Endodermal cell (in vitro differentiated cells): ENCODE results near the gene CYP26C1. TPM values are rescaled to one million over a fixed set of nuclear protein-coding genes. Genes with fewer than 3 reads are reported as not detected.

ENCODE experiments used
- DNase-seq: peaks from one replicate; pipeline ENCODE4 v3.0.0-alpha.2; 2017
- H3K27ac ChIP-seq: 2 replicates; pipeline ENCODE4 v1.5.1; 2013; ENCODE audit warnings: mild to moderate bottlenecking, low read depth, low read length, moderate library complexity
- H3K27me3 ChIP-seq: 2 replicates; pipeline ENCODE4 v1.6.1; 2013; ENCODE audit warnings: mild to moderate bottlenecking, low read length, moderate library complexity; ENCODE audit not compliant: insufficient read depth, control insufficient read depth, poor library complexity, severe bottlenecking
- H3K36me3 ChIP-seq: 2 replicates; pipeline ENCODE4 v1.7.0; 2013; ENCODE audit warnings: mild to moderate bottlenecking, low read length, moderate library complexity; ENCODE audit not compliant: control insufficient read depth, insufficient read depth
- H3K4me1 ChIP-seq: one replicate; pipeline ENCODE4 v1.7.0; 2013; ENCODE audit warnings: low read length; ENCODE audit not compliant: control insufficient read depth, insufficient read depth
- H3K4me3 ChIP-seq: 2 replicates; pipeline ENCODE4 v1.5.1; 2013; ENCODE audit warnings: mild to moderate bottlenecking, low read length, moderate library complexity
- H3K9ac ChIP-seq: 2 replicates; pipeline ENCODE4 v1.6.1; 2013; ENCODE audit warnings: mild to moderate bottlenecking, low read length, moderate library complexity; ENCODE audit not compliant: poor library complexity, severe bottlenecking; ENCODE audit errors: extremely low read depth
- H3K9me3 ChIP-seq: 2 replicates; pipeline ENCODE4 v1.6.1; 2013; ENCODE audit warnings: mild to moderate bottlenecking, low read length, moderate library complexity; ENCODE audit not compliant: control insufficient read depth
- H3K27ac Mint-ChIP-seq: 2 replicates; pipeline ENCODE4 v1.8.0; 2020; ENCODE audit warnings: mixed read lengths
- H3K27me3 Mint-ChIP-seq: 2 replicates; pipeline ENCODE4 v1.8.0; 2021; ENCODE audit warnings: mild to moderate bottlenecking, mixed read lengths; ENCODE audit not compliant: insufficient read depth
- H3K36me3 Mint-ChIP-seq: 2 replicates; pipeline ENCODE4 v1.8.0; 2020; ENCODE audit warnings: low read depth, mixed read lengths
- H3K4me1 Mint-ChIP-seq: 2 replicates; pipeline ENCODE4 v1.8.0; 2020; ENCODE audit warnings: mixed read lengths
- H3K4me3 Mint-ChIP-seq: 2 replicates; pipeline ENCODE4 v1.8.0; 2020; ENCODE audit warnings: mild to moderate bottlenecking, moderate library complexity, mixed read lengths
- H3K9me3 Mint-ChIP-seq: 2 replicates; pipeline ENCODE4 v1.8.0; 2020; ENCODE audit warnings: mild to moderate bottlenecking, mixed read lengths
- WGBS, 2 experiments: methylation state at CpG; one replicate each; pipeline versions ENCODE4 v1.1.5 to v1.1.7; 2013; ENCODE audit warnings: missing lambda C conversion rate in 2 of 2, mixed read lengths in 1 of 2; ENCODE audit not compliant: insufficient coverage in 1 of 2, insufficient read length in 1 of 2; 5-methylcytosine and 5-hydroxymethylcytosine counted together
- total RNA-seq, 2 donors: library from RNA; stranded (reverse); fragmentation: NEBNext Ultra II Directional in 1 of 2; extraction: Animal tissue kit (Norgen Biotek cat#: 25700) in 1 of 2; gene quantifications; 2 replicates in 1 of 2; 3 replicates in 1 of 2; pipeline ENCODE4 v1.2.1, GENCODE V29; 2021
- TF ChIP-seq, protein P1 (sequence below): fragments of 200-600 bp; sonication (generic); conservative IDR thresholded peaks from 2 replicates; pipeline ENCODE4 v1.5.0; 2021; ENCODE audit warnings: antibody characterized with exemption, mild to moderate bottlenecking

Gene CYP26C1
- total RNA-seq, 2 donors from 2014 or later, result 0.35 to 0.44 TPM

DNA sequence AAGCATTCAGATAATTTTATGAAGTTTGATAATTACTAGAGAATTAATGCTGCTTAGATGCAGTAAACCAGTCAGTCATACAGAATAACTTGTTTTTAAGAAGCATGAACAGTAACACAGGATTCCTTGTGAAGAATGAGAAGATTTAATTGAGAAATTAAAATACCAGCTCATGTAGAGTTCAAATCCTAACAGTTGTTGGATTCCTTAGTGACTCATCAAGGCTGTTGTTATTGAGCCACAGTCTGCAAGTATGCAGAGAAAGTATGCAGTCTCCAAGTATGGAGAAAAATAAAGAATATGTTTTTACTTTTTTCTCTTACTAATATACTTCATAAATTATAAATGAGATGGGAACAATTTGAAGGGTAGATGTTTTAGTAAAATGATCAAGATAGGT is 30.2 kb upstream of the CYP26C1 start:
- no peak overlapping the region for H3K27ac ChIP-seq
- Mint-ChIP-seq H3K27ac (peak overlapping the region; percentile 69), H3K36me3 (peaks cover 17% of the 10 kb centered on the region), H3K4me1 (peaks cover 34% of the 10 kb centered on the region), H3K4me3 (no peak overlapping the region), H3K27me3 (no peaks in the 10 kb centered on the region), H3K9me3 (peaks cover 8% of the 10 kb centered on the region)
- TF ChIP-seq, protein P1, sequence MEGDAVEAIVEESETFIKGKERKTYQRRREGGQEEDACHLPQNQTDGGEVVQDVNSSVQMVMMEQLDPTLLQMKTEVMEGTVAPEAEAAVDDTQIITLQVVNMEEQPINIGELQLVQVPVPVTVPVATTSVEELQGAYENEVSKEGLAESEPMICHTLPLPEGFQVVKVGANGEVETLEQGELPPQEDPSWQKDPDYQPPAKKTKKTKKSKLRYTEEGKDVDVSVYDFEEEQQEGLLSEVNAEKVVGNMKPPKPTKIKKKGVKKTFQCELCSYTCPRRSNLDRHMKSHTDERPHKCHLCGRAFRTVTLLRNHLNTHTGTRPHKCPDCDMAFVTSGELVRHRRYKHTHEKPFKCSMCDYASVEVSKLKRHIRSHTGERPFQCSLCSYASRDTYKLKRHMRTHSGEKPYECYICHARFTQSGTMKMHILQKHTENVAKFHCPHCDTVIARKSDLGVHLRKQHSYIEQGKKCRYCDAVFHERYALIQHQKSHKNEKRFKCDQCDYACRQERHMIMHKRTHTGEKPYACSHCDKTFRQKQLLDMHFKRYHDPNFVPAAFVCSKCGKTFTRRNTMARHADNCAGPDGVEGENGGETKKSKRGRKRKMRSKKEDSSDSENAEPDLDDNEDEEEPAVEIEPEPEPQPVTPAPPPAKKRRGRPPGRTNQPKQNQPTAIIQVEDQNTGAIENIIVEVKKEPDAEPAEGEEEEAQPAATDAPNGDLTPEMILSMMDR, result no peak
- no peak overlapping the region for H3K4me3 ChIP-seq
- H3K36me3 ChIP-seq, result peaks cover 9% of the 10 kb centered on the region
- no peak for DNase-seq
- H3K9me3 ChIP-seq, result peaks cover 14% of the 10 kb centered on the region
- H3K27me3 ChIP-seq, result no peaks in the 10 kb centered on the region
- H3K4me1 ChIP-seq, result peaks cover 5% of the 10 kb centered on the region
- no peak overlapping the region for H3K9ac ChIP-seq

DNA sequence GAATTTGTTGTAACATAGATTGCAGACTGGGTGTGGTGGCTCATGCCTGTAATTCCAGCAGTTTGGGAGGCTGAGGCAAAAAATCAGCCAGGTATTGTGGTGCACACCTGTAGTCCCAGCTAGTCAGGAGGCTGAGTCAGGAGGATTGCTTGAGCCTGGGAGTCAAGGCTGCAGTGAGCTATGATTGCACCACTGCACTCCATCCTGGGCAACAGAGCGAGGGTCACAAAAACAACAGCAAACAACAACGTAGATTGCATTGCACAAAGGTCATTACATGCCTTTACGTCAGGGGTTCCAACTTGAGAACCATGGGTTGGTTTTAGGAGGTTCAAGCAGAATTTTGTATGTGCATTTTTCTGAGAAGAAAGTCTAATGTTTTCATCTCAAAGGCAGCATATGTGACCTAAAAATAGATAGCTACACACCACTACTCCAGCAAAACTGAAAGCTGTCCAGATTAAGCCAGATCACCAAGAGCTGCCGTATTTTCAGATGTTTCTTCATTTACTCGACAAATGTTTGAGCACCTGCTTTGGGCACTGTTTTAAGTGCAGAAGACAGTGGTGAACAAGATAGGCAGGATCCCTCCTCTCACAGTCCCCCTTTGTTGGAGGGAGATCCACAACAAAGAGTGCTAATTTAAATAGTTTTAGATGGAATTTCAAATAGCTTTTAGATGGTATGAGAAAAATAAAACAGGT is 28.3 kb upstream of the CYP26C1 start:
- Mint-ChIP-seq H3K27ac (peak overlapping the region; percentile 6), H3K9me3 (peaks cover 8% of the 10 kb centered on the region)
- DNase-seq, result no peak

DNA sequence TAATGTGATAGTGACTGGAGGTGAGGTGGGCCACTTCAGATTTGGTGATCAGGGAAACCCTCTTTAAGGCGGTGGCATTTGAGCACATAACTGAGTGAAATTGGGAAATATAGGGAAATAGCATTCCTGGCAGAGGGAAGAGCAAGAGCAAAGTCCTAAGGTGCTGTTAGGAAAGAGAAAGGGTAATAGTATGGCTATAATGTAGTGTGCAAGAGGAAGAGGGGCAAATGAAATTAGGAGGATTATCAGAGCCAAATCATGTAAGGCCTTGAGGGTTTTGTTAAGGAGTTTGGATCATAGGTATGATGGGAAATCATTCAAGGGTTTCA is 27.8 kb upstream of the CYP26C1 start:
- TF ChIP-seq, protein P1, result no peak
- Histone ChIP-seq H3K27ac (no peak overlapping the region), H3K36me3 (peaks cover 3% of the 10 kb centered on the region), H3K9me3 (peaks cover 7% of the 10 kb centered on the region), H3K9ac (no peak overlapping the region), H3K4me3 (no peak overlapping the region), H3K4me1 (peaks cover 5% of the 10 kb centered on the region), H3K27me3 (no peaks in the 10 kb centered on the region)
- no peak for DNase-seq
- WGBS, 2 experiments, result 96 to 100% methylated on average over 1 of the region's 1 CpG
- H3K9me3 Mint-ChIP-seq, result peaks cover 4% of the 10 kb centered on the region
- H3K4me1 Mint-ChIP-seq, result peaks cover 27% of the 10 kb centered on the region
- no peaks in the 10 kb centered on the region for H3K27me3 Mint-ChIP-seq
- H3K36me3 Mint-ChIP-seq, result peaks cover 5% of the 10 kb centered on the region
- H3K4me3 Mint-ChIP-seq, result no peak overlapping the region
- H3K27ac Mint-ChIP-seq, result peak overlapping the region; percentile 6

More for the DNA sequence above, 28.3 kb upstream of the CYP26C1 start:
- WGBS, 2 experiments, result 95 to 100% methylated on average over 4 to 5 of the region's 5 CpGs
- Histone ChIP-seq H3K4me3 (no peak overlapping the region), H3K4me1 (peaks cover 5% of the 10 kb centered on the region), H3K9ac (no peak overlapping the region), H3K9me3 (peaks cover 12% of the 10 kb centered on the region), H3K27ac (no peak overlapping the region), H3K27me3 (no peaks in the 10 kb centered on the region), H3K36me3 (peaks cover 9% of the 10 kb centered on the region)
- Mint-ChIP-seq H3K27me3 (no peaks in the 10 kb centered on the region), H3K4me1 (peaks cover 27% of the 10 kb centered on the region), H3K4me3 (no peak overlapping the region), H3K36me3 (peaks cover 10% of the 10 kb centered on the region)
- TF ChIP-seq, protein P1, result no peak
